ENCODE results near the gene SNED1. TPM values are rescaled to one million over a fixed set of nuclear protein-coding genes. Genes with fewer than 3 reads are reported as not detected.

The SNED1 gene
- total RNA-seq, 1 donor from 2014 or later: 0.11 TPM

DNA sequence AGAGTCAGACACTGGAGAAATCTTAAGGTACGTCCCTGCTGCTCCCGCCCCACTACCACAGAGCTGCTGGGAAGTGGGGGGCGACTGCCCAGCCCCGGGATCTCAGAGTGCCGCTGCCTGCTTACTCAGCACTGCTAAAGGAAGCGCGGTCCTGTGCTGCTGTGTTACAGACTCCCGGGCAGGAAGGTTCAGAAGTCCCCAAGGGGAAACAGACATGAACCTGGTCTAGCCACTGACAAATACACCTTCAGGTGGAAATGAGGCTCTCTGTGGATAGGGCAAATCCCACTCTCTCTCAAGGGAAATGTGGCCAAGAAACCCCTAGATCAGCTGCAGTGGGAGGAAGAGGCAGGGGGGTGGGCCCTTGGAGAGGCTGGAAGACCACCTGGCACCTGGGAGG lies 90.0 kb downstream of the SNED1 start:
- Histone ChIP-seq H3F3A (ENCODE audit: low read depth) (no peaks in the 10 kb centered on the region), H2AFZ (replicated peaks) (no peak overlapping the region), H3K4me3 (no peak overlapping the region), H3K79me2 (ENCODE audit: low read depth) (no peaks in the 10 kb centered on the region), H4K20me1 (ENCODE audit: low read depth) (peaks cover 2% of the 10 kb centered on the region), H3K9me3 (ENCODE audit: low read depth) (no peaks in the 10 kb centered on the region), H3K36me3 (peaks cover 3% of the 10 kb centered on the region), H3K9ac (no peak overlapping the region), H3K27ac (no peak overlapping the region), H3K4me2 (no peak overlapping the region), H3K27me3 (no peaks in the 10 kb centered on the region), H3K4me1 (no peaks in the 10 kb centered on the region)
- H3K4me1 Mint-ChIP-seq: no peaks in the 10 kb centered on the region
- TF ChIP-seq EZH2phosphoT487 (IDR thresholded peaks at IDR 0.05): no peak
- TF ChIP-seq CTCF (IDR thresholded peaks at IDR 0.05): no peak
- no peak for TF ChIP-seq EZH2 (IDR thresholded peaks at IDR 0.05)
- peaks cover 30% of the 10 kb centered on the region for H3K36me3 Mint-ChIP-seq
- no peak overlapping the region for H3K27ac Mint-ChIP-seq
- H3K9me3 Mint-ChIP-seq: peaks cover 10% of the 10 kb centered on the region
- DNase-seq (ENCODE audit: low spot score): no peak
- H3K4me3 Mint-ChIP-seq: no peak overlapping the region
- no peaks in the 10 kb centered on the region for H3K27me3 Mint-ChIP-seq (ENCODE audit: insufficient read depth, low read depth)

DNA sequence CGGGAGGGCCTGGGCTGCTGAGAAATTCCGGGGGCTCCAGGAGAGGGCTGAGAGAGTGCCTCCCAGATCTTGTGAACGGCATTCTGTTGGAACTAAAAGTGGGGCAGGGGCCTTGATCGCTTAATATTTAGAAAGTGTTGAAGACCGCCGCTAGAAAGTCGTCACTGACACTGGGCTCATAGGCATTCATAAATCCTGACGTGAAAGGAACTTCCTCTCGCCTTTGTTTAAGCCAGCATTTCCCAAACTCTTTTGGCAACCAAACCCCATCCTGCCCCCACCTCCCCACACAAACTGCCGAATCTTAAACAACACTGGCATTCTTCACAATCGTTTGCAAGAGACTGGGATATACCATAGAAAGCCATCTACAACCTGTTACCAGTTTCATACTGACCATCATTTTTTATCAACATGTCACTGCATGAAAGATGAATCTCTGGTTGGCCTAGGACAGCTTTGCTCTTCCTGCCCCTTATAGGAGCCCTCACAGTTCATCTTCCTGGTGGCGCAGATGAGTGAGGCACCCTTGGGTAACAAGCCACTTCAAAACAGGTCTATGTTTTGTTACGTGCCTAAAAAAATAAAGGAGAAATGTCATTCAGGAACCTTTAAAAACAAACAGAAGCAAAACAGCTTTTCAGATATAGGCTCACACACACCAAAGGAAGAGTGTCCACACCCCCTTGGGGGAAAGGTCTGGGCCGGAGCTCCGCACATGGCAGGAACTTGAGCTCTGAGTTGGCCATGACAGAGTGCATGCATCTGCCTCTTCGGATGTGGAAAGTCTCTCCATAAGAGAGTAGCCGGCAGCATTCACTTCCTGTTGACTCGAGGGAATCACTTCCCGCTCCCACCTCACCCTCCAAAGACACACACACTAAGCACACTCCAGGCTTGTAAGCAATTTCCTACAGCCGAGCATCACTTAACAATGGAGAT lies 90.6 kb downstream of the SNED1 start:
- Mint-ChIP-seq H3K9me3 (peaks cover 10% of the 10 kb centered on the region), H3K4me3 (no peak overlapping the region), H3K36me3 (peaks cover 30% of the 10 kb centered on the region), H3K27me3 (ENCODE audit: insufficient read depth, low read depth) (no peaks in the 10 kb centered on the region), H3K27ac (no peak overlapping the region), H3K4me1 (no peaks in the 10 kb centered on the region)
- H3K4me3 ChIP-seq: no peak overlapping the region
- no peak for TF ChIP-seq EZH2phosphoT487 (IDR thresholded peaks at IDR 0.05)
- no peak for TF ChIP-seq CTCF (IDR thresholded peaks at IDR 0.05)
- TF ChIP-seq EZH2 (IDR thresholded peaks at IDR 0.05): no peak
- H3K79me2 ChIP-seq (ENCODE audit: low read depth): no peaks in the 10 kb centered on the region
- no peaks in the 10 kb centered on the region for H3K4me1 ChIP-seq
- H3K9me3 ChIP-seq (ENCODE audit: low read depth): no peaks in the 10 kb centered on the region
- no peak overlapping the region for H2AFZ ChIP-seq (replicated peaks)
- no peak overlapping the region for H3K27ac ChIP-seq
- peaks cover 3% of the 10 kb centered on the region for H3K36me3 ChIP-seq
- peaks cover 2% of the 10 kb centered on the region for H4K20me1 ChIP-seq (ENCODE audit: low read depth)
- no peak overlapping the region for H3K4me2 ChIP-seq
- no peak overlapping the region for H3K9ac ChIP-seq
- no peaks in the 10 kb centered on the region for H3K27me3 ChIP-seq
- no peaks in the 10 kb centered on the region for H3F3A ChIP-seq (ENCODE audit: low read depth)
- DNase-seq (ENCODE audit: low spot score): no peak

DNA sequence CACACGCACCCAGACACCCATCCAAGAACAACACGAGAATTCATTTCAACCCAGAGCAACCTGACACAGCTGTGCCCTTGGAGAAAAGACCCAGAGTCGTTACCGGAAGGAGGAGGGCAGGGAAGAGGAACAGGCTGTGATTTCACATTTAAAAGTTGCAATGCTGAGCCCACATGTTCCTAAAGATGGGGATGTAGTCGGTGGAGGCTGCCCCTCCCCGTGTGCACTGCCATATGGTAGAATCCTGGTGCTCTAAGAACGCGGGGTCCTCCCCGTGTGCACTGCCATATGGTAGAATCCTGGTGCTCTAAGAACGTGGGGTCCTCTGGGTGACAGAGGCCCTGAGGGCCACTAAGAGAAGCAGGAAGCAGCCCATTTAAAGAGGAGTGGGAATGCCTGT lies 92.8 kb downstream of the SNED1 start:
- Histone ChIP-seq H3K27me3 (no peaks in the 10 kb centered on the region), H3K79me2 (ENCODE audit: low read depth) (no peaks in the 10 kb centered on the region), H4K20me1 (ENCODE audit: low read depth) (peaks cover 15% of the 10 kb centered on the region), H3K4me3 (no peak overlapping the region), H3K9ac (no peak overlapping the region), H3K4me1 (no peaks in the 10 kb centered on the region), H3K9me3 (ENCODE audit: low read depth) (no peaks in the 10 kb centered on the region), H3K27ac (no peak overlapping the region), H3F3A (ENCODE audit: low read depth) (peaks cover 4% of the 10 kb centered on the region), H2AFZ (replicated peaks) (no peak overlapping the region), H3K4me2 (no peak overlapping the region), H3K36me3 (peaks cover 7% of the 10 kb centered on the region)
- no peak for DNase-seq (ENCODE audit: low spot score)
- Mint-ChIP-seq H3K4me3 (no peak overlapping the region), H3K4me1 (no peaks in the 10 kb centered on the region), H3K27ac (no peak overlapping the region), H3K27me3 (ENCODE audit: insufficient read depth, low read depth) (no peaks in the 10 kb centered on the region), H3K36me3 (peaks cover 26% of the 10 kb centered on the region), H3K9me3 (peaks cover 2% of the 10 kb centered on the region)
- TF ChIP-seq EZH2phosphoT487 (IDR thresholded peaks at IDR 0.05) (no peak), CTCF (IDR thresholded peaks at IDR 0.05) (no peak), EZH2 (IDR thresholded peaks at IDR 0.05) (no peak)
